Measurements from ENCODE around the gene KIAA1328.

GRCh38 chr18:37253394-37254235 is 424.7 kb downstream of the KIAA1328 start:
- no peak for TF ChIP-seq CTCF (optimal IDR thresholded peaks at IDR 0.05 in 1 of 3, IDR thresholded peaks at IDR 0.05 in 1 of 3, conservative IDR thresholded peaks at IDR 0.05 in 1 of 3; ENCODE audit: extremely low read depth in 1 of 3, insufficient read depth in 2 of 3, low read length in 3 of 3)
- TF ChIP-seq EZH2 (IDR thresholded peaks at IDR 0.05; ENCODE audit: low read length) = no peak
